ENCODE data around the gene NGFR.

The NGFR gene

DNA sequence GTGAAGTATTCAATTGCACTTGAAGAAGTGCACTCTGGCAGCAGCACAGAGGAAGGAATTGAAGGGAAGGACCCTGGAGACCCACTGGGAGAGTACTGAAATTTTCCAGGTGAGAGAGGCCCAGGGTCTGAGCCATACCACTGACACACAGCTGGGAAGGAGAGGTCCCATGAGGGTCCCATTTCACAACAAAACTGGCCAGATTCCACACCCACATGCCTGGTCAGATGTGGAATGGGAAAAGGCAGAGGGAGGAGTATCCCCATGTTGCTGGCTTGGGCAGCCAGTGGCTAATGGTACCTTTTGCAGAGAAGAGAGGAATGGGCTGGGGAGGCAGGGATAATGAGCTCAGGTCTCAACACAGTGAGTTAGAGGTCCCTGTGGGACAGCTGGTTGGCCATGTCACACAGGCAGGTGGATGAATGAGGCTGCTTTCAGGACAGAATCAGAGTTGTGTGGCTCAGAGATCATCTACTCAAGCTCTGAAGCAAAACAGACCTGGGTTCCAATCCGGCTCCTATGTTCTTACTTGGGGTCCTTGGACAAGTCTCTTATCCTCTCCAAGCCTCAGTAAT is 26.2 kb upstream of the NGFR start:
- no peaks in the 10 kb centered on the region for H3K9me3 ChIP-seq (ENCODE audit: control insufficient read depth in 2 of 2, low read length in 2 of 2)
- no peak overlapping the region for H3K9ac ChIP-seq (ENCODE audit: low read depth in 1 of 2, low read length in 2 of 2)
- H3K27me3 ChIP-seq (ENCODE audit: control insufficient read depth in 2 of 2, insufficient read depth in 2 of 2, low read length in 2 of 2), result peaks cover 31 to 43% of the 10 kb centered on the region in 2 donors
- no peak overlapping the region for H3K27ac ChIP-seq (ENCODE audit: low read depth in 2 of 2, low read length in 2 of 2)
- no peak overlapping the region for H3K4me3 ChIP-seq (ENCODE audit: low read length in 2 of 2)
- no peaks in the 10 kb centered on the region for H3K36me3 ChIP-seq (ENCODE audit: control insufficient read depth in 2 of 2, insufficient read depth in 2 of 2, low read length in 2 of 2)
- H3K4me1 ChIP-seq (ENCODE audit: control insufficient read depth in 2 of 2, insufficient read depth in 2 of 2, low read length in 2 of 2), result no peaks in the 10 kb centered on the region

GRCh38 chr17:49469831-49470810 is 25.0 kb upstream of the NGFR start:
- no peaks in the 10 kb centered on the region for H3K4me1 ChIP-seq (ENCODE audit: control insufficient read depth in 2 of 2, insufficient read depth in 2 of 2, low read length in 2 of 2)
- H3K27ac ChIP-seq (ENCODE audit: low read depth in 2 of 2, low read length in 2 of 2), result no peak overlapping the region
- no peaks in the 10 kb centered on the region for H3K36me3 ChIP-seq (ENCODE audit: control insufficient read depth in 2 of 2, insufficient read depth in 2 of 2, low read length in 2 of 2)
- H3K27me3 ChIP-seq (ENCODE audit: control insufficient read depth in 2 of 2, insufficient read depth in 2 of 2, low read length in 2 of 2), result peaks cover 31 to 43% of the 10 kb centered on the region in 2 donors
- H3K9ac ChIP-seq (ENCODE audit: low read depth in 1 of 2, low read length in 2 of 2), result no peak overlapping the region
- no peaks in the 10 kb centered on the region for H3K9me3 ChIP-seq (ENCODE audit: control insufficient read depth in 2 of 2, low read length in 2 of 2)
- no peak overlapping the region for H3K4me3 ChIP-seq (ENCODE audit: low read length in 2 of 2)

DNA sequence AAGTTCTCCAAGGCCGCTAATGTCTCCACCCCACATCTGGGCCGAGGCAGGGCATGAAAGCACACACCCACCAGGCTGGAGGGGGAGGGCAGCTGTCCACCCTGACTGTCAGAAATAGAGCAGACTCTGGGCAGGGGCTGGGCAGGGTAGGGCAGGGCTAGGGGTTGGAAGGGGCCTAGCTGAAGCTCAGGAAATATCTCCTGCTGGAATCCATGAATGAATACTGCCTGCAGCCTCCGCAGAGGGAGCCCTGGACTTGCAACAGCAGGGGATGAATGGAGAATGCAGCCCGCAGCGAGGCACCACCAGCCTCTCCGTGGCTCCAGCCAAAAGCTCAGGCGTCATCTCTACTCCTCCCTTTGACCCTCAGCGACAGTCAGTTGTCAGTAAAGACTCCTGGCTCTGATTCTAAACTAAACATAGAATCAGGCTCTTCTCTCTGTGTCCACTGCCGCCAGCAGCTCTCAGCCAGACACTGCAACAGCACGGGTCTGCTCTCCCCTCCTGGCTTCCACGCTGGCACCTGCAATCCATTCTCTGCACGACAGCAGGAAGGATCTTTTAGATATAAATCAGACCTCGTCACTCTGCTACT is 23.9 kb upstream of the NGFR start:
- no peaks in the 10 kb centered on the region for H3K4me1 ChIP-seq (ENCODE audit: control insufficient read depth in 2 of 2, insufficient read depth in 2 of 2, low read length in 2 of 2)
- no peaks in the 10 kb centered on the region for H3K9me3 ChIP-seq (ENCODE audit: control insufficient read depth in 2 of 2, low read length in 2 of 2)
- H3K27ac ChIP-seq (ENCODE audit: low read depth in 2 of 2, low read length in 2 of 2), result no peak overlapping the region
- H3K4me3 ChIP-seq (ENCODE audit: low read length in 2 of 2), result no peak overlapping the region
- H3K9ac ChIP-seq (ENCODE audit: low read depth in 1 of 2, low read length in 2 of 2), result no peak overlapping the region
- H3K27me3 ChIP-seq (ENCODE audit: control insufficient read depth in 2 of 2, insufficient read depth in 2 of 2, low read length in 2 of 2), result peaks cover 31 to 43% of the 10 kb centered on the region in 2 donors
- no peaks in the 10 kb centered on the region for H3K36me3 ChIP-seq (ENCODE audit: control insufficient read depth in 2 of 2, insufficient read depth in 2 of 2, low read length in 2 of 2)

DNA sequence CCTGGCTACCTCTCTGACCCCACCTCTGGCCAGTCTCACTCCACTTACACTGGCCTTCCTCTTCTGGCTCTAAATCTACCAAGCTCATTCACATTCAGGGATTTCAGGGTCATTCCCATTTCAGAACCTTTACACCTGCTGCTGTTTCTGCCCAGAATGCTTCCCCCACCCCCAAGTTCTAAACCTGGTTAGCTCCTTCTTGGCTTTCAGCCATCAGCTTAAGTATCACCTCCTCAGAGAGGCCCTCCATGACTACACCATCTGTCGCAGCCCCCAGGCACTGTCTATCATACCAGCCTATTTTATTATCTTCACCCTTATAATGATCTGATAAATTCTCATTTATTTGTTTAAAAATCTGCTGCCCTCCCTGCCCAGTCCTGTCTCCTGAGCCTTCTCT is 23.3 kb upstream of the NGFR start:
- H3K4me3 ChIP-seq (ENCODE audit: low read length in 2 of 2), result no peak overlapping the region
- H3K9ac ChIP-seq (ENCODE audit: low read depth in 1 of 2, low read length in 2 of 2), result no peak overlapping the region
- H3K27ac ChIP-seq (ENCODE audit: low read depth in 2 of 2, low read length in 2 of 2), result no peak overlapping the region
- no peaks in the 10 kb centered on the region for H3K36me3 ChIP-seq (ENCODE audit: control insufficient read depth in 2 of 2, insufficient read depth in 2 of 2, low read length in 2 of 2)
- peaks cover 31 to 43% of the 10 kb centered on the region in 2 donors for H3K27me3 ChIP-seq (ENCODE audit: control insufficient read depth in 2 of 2, insufficient read depth in 2 of 2, low read length in 2 of 2)
- no peaks in the 10 kb centered on the region for H3K4me1 ChIP-seq (ENCODE audit: control insufficient read depth in 2 of 2, insufficient read depth in 2 of 2, low read length in 2 of 2)
- H3K9me3 ChIP-seq (ENCODE audit: control insufficient read depth in 2 of 2, low read length in 2 of 2), result no peaks in the 10 kb centered on the region

DNA sequence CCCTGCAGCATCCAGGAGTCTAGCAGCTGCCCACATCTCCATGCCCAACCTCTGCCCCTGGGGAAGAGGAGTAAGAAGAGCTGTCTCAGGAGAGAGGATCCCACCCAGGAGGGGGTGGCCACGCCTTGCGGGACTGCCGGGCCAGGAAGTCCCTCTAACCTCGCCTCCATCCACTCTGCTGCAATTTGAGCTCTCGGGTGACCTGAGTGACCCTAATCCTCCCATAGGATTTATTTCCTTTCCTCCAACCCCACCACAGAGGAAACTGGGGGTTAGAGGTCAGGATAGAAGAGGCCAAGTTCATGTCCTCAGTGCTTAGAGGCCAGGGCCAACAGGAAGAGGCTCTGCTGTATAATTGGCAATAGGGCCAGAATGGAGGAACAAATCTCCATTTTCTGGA is 22.6 kb upstream of the NGFR start:
- H3K9me3 ChIP-seq (ENCODE audit: control insufficient read depth in 2 of 2, low read length in 2 of 2), result no peaks in the 10 kb centered on the region
- H3K4me1 ChIP-seq (ENCODE audit: control insufficient read depth in 2 of 2, insufficient read depth in 2 of 2, low read length in 2 of 2), result no peaks in the 10 kb centered on the region
- no peaks in the 10 kb centered on the region for H3K36me3 ChIP-seq (ENCODE audit: control insufficient read depth in 2 of 2, insufficient read depth in 2 of 2, low read length in 2 of 2)
- no peak overlapping the region for H3K4me3 ChIP-seq (ENCODE audit: low read length in 2 of 2)
- no peak overlapping the region for H3K9ac ChIP-seq (ENCODE audit: low read depth in 1 of 2, low read length in 2 of 2)
- no peak overlapping the region for H3K27ac ChIP-seq (ENCODE audit: low read depth in 2 of 2, low read length in 2 of 2)
- H3K27me3 ChIP-seq (ENCODE audit: control insufficient read depth in 2 of 2, insufficient read depth in 2 of 2, low read length in 2 of 2), result peaks cover 31 to 43% of the 10 kb centered on the region in 2 donors

- H3K27me3 ChIP-seq (ENCODE audit: control insufficient read depth in 2 of 2, insufficient read depth in 2 of 2, low read length in 2 of 2), result peaks cover 26 to 34% of the 10 kb centered on the region in 2 donors
- H3K4me3 ChIP-seq (ENCODE audit: low read length in 2 of 2), result no peak overlapping the region
- no peaks in the 10 kb centered on the region for H3K9me3 ChIP-seq (ENCODE audit: control insufficient read depth in 2 of 2, low read length in 2 of 2)
- H3K36me3 ChIP-seq (ENCODE audit: control insufficient read depth in 2 of 2, insufficient read depth in 2 of 2, low read length in 2 of 2), result no peaks in the 10 kb centered on the region
- H3K4me1 ChIP-seq (ENCODE audit: control insufficient read depth in 2 of 2, insufficient read depth in 2 of 2, low read length in 2 of 2), result no peaks in the 10 kb centered on the region
- no peak overlapping the region for H3K27ac ChIP-seq (ENCODE audit: low read depth in 2 of 2, low read length in 2 of 2)
- H3K9ac ChIP-seq (ENCODE audit: low read depth in 1 of 2, low read length in 2 of 2), result no peak overlapping the region
Measured at GRCh38 chr17:49473900-49474751, 21.0 kb upstream of the NGFR start.

DNA sequence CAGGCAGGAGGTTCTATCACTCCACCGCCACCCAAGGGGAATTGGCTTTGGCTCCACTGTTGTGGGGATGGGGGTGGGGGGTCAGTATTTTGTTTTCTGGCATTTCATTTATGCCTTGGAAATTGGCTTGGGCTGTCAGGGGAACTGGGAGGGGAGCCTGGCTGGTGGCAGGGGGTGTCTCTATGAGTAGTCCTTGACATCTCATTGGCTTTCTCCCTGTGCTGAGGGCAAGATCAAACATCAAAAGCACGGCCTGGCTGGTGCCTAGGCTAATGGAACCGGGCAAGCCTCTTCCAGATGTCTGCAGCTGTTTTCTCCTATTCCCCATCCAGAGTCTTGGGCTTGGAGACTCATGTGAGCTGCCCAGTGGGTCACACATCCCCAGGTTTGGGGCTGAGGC is 17.4 kb upstream of the NGFR start:
- Histone ChIP-seq H3K4me3 (ENCODE audit: low read length in 2 of 2) (no peak overlapping the region), H3K9me3 (ENCODE audit: control insufficient read depth in 2 of 2, low read length in 2 of 2) (no peaks in the 10 kb centered on the region), H3K27ac (ENCODE audit: low read depth in 2 of 2, low read length in 2 of 2) (no peak overlapping the region), H3K4me1 (ENCODE audit: control insufficient read depth in 2 of 2, insufficient read depth in 2 of 2, low read length in 2 of 2) (no peaks in the 10 kb centered on the region), H3K9ac (ENCODE audit: low read depth in 1 of 2, low read length in 2 of 2) (no peak overlapping the region), H3K36me3 (ENCODE audit: control insufficient read depth in 2 of 2, insufficient read depth in 2 of 2, low read length in 2 of 2) (no peaks in the 10 kb centered on the region), H3K27me3 (ENCODE audit: control insufficient read depth in 2 of 2, insufficient read depth in 2 of 2, low read length in 2 of 2) (peaks cover 11 to 15% of the 10 kb centered on the region in 2 donors)

DNA sequence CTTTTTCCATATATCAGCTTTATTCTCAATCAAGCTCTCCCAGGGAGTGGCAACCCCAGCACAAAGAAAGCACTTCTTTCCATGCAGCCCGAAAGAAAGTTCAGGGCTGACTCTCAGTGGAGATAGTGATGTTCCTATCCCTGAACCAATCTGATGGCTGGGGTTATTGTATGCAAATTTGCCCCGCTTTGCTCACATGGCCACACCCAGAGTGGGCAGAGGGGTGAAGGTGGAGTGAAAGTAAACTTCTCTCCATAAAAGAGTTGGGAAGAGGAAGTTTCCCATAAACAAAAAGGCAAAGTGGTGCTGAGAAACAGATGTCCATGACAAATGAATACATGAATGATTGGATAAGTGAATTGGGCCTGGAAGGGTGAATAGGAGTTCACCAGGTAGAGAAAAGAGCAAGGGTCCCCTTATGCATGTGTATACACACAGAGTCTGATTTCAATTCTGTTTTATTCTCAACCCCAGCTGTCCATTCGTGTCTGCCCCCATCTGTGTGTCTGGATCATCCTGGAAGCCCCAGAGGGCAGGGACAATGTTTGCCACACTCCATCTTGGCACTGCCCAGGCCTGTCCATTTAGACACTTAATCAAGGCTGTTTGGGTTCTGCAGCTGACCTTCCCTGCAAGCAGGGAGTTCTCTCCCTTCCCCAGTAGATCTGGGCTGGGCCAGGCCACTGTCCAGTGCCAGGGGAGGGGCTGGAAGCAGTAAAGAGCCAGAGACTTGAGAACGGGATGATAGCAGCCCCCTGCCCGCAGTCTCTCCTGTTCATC is 14.1 kb upstream of the NGFR start:
- H3K36me3 ChIP-seq (ENCODE audit: control insufficient read depth in 2 of 2, insufficient read depth in 2 of 2, low read length in 2 of 2), result no peaks in the 10 kb centered on the region
- no peak overlapping the region for H3K4me3 ChIP-seq (ENCODE audit: low read length in 2 of 2)
- H3K27ac ChIP-seq (ENCODE audit: low read depth in 2 of 2, low read length in 2 of 2), result no peak overlapping the region
- H3K4me1 ChIP-seq (ENCODE audit: control insufficient read depth in 2 of 2, insufficient read depth in 2 of 2, low read length in 2 of 2), result no peaks in the 10 kb centered on the region
- H3K9ac ChIP-seq (ENCODE audit: low read depth in 1 of 2, low read length in 2 of 2), result no peak overlapping the region
- no peaks in the 10 kb centered on the region for H3K9me3 ChIP-seq (ENCODE audit: control insufficient read depth in 2 of 2, low read length in 2 of 2)
- peaks cover 15 to 31% of the 10 kb centered on the region in 2 donors for H3K27me3 ChIP-seq (ENCODE audit: control insufficient read depth in 2 of 2, insufficient read depth in 2 of 2, low read length in 2 of 2)

GRCh38 chr17:49482144-49482817 is 12.8 kb upstream of the NGFR start:
- Histone ChIP-seq H3K9me3 (ENCODE audit: control insufficient read depth in 2 of 2, low read length in 2 of 2) (no peaks in the 10 kb centered on the region), H3K27me3 (ENCODE audit: control insufficient read depth in 2 of 2, insufficient read depth in 2 of 2, low read length in 2 of 2) (peaks cover 20 to 33% of the 10 kb centered on the region in 2 donors), H3K9ac (ENCODE audit: low read depth in 1 of 2, low read length in 2 of 2) (no peak overlapping the region), H3K4me3 (ENCODE audit: low read length in 2 of 2) (no peak overlapping the region), H3K36me3 (ENCODE audit: control insufficient read depth in 2 of 2, insufficient read depth in 2 of 2, low read length in 2 of 2) (no peaks in the 10 kb centered on the region), H3K4me1 (ENCODE audit: control insufficient read depth in 2 of 2, insufficient read depth in 2 of 2, low read length in 2 of 2) (no peaks in the 10 kb centered on the region), H3K27ac (ENCODE audit: low read depth in 2 of 2, low read length in 2 of 2) (no peak overlapping the region)
